NCI-H146 treated with DMSO at 0.1 percent for 48 hours (cell line): ENCODE data around the gene APOB.

Source experiments
- DNase-seq: peaks from one replicate; lab custom pipeline; 2025; ENCODE audit not compliant: unreplicated experiment; lab: John Stamatoyannopoulos, UW

Gene APOB

DNA sequence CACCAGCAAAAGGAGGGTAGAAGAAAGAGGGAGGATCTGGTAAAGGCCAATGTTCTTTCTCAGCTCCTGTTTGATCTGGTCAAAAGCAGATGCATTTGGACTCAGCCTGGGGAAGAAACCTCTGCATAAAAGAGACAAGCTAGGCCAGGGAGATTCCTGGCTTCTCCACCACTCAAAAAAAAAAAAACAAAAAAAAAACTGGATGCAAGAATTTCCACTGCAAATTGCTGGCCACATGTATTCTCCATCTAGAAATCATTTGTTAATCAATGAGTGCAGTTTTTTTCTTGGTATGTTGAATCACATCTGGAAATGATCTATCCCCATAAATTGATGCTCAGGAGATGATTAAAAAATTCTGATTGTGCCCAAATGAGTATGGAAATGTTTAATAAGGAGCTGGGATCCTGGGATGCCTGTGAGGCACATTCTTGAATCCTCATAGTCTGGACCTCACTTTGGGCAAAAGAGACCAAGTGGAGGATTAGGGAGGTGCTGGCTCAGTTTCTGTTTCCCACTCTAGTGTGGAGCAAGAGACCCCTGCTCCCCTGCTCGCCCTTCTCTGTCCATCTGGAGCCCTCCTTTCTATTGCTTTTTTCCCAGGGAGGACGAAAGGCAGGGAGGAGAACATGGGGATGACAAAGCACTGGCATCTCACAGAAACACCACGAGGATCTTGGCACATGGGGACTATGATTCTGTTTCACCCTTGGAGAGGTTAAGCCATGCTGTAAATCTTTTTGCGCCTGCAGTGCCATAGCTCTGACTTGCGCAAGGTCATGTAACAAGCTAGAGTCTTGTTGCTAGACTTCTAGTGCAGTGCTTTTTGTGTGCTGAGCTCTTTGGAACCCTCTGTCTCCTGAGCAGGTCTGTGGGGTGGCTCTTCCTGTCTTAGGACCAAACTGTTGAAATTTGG lies 57.6 kb downstream of the APOB start:
- DNase-seq: no peak

DNA sequence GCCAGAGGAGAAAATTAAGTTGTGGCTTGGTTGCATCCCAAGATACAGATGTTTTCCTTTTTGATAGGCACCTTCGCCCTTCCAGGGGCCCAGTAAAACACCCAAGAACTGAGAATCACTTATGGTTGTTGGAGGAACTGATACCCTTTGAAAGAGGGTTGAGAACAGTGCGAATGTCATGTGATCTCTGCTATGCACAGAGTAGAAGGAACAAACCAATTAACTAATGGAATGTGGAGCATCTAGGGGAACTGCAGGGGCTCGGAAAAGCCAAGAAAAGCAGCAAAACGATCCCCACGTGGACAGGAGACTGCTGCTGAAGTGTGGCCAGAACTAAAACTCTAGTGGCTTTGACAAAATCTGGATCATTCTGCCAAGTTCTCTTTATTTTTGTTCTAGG lies 58.8 kb downstream of the APOB start:
- DNase-seq: no peak

DNA sequence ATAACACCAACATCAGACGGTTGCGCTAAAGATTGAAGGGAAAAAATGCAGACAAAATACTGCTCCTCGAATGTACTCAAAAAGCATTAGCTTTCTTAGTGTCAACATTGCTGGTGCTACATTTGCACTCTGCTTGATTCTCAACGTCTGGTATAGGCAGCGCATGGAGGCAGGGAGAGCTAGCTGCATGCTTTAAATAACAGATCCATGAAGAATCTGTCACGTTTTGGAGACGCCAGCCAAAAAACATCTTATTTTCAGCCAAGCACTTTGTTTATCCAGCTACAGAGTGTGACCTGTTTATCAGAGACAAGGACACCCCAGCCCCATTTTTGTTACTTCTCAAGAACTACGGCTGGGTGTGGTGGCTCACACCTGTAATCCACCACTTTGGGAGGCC lies 59.5 kb downstream of the APOB start:
- no peak for DNase-seq

DNA sequence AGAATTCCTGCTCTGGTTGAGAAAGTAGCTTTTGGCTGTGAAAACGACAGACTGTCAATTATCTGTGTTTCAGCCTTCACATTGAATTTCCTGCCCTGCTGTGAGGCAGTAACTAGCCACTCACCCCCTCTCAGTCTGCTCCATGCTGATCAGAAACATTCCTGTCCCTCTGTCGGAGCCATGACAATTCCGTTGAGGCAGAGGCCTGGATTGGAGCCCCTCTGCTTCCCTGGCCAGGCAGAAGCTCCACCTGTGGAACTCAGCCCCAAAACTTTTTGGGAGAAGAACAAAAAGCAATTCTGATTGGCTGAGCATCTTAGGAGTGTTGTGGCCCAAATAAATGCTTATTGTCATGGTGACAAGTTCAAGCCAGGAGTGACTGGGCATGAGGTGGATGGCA lies 60.0 kb downstream of the APOB start:
- DNase-seq: no peak

DNA sequence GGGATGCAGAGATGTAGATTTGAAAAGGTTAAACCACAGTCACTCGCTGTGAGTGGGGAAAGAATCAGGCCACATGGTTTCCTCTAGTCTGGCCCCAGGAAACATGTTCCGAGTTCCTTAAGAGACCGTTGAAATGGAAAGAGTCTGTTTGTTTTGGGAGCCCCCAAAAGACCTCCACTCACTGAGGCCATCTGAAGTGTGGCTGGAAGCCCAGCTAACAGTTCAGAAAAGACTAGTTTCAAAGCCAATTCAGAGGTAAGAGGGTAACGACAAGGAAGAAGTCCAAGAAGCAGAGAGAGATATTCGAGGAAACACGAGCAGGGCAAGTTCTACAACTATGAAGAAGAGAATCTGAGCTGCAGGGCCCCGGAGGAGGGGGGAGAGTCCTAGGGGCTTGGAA lies 61.0 kb downstream of the APOB start:
- DNase-seq: no peak

DNA sequence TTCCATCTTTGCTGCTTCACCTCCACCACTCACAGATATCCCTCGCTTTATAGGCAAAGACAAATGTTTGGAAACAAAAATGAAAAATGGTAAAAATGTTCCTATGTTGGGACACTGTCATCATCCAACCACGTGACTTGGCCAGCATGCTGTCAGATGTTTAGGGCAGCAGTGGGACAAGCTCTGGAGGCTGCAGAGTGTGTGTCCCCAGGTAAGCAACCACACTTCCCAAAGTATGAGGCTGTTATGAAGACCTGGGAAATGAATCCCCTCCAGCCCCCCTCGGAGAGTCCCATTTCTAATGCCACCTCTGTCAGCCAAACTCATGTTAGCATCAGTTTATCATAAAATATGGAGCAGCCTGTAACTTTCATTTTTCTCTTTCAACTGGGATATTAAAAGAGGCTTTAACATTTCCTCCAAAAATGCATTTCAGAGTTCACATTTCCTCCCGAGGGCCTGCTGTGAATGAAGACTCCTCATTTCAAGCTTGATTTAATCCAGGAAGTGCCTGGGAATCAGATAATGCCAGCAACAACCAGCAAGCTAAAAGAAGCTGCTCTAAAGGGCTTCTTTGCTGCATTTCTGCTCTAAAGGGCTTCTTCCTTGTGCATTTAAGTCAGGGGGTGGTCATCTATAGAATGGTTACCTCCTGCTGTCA lies 66.2 kb downstream of the APOB start:
- no peak for DNase-seq

DNA sequence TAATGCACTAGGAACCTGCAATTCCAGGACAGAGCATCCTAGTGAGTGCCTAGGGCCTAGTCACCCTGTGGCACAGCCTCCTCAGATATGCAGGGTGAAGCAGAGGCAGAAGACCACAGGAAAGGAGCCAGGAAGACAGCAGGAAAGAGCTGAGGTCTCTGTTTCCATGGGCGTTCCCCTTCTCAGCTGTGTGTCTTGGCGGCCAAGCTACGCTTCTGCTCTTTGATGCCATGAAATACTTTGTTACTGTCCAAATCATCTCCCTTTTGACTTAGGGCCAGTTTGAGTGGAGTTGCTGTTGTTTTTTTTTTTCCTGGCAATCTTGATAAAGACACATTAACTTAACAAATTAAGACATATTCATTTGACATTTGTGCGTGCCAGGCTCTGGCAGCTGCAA lies 67.3 kb downstream of the APOB start:
- no peak for DNase-seq

DNA sequence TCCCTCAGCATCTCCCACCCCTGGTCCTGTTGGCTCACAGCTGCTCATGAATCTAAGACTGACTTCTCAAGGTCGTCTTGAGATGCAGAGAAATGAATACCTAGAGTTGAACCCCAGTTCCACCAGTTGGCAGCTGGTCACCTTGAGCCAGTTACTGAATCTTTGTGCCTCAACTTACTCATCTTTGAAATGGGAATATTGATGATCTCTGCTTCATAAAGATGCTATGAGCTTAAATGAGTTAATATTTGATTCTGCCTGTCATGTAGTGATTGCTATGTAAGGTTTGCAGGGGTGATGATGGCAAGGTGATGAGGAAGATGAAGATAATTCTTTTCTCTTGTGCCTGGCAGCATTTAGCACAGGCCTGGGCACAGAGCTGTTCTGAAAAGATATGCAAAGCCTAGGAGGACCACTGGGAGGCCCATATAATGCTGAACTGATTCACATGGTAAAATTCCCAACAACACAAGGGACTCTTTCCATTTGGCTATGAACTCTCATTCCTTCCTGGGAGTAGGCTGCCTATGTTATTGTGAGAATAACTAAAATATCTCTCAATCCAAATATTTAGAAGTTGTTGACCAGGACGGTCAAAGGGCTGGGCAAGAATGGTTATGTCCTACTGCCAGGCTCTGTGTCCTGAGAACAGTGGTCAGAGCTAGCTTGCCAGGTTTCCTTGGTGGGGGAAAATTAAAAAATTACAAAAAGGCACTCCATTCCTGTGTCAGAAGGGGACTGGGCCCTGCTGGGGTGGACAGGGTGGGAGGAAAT lies 70.9 kb downstream of the APOB start:
- DNase-seq: no peak

GRCh38 chr2:20972110-20972509 lies 71.8 kb downstream of the APOB start:
- no peak for DNase-seq

GRCh38 chr2:20970068-20970467 lies 73.8 kb downstream of the APOB start:
- DNase-seq: no peak

GRCh38 chr2:20966061-20966595 lies 77.7 kb downstream of the APOB start:
- DNase-seq: no peak

DNA sequence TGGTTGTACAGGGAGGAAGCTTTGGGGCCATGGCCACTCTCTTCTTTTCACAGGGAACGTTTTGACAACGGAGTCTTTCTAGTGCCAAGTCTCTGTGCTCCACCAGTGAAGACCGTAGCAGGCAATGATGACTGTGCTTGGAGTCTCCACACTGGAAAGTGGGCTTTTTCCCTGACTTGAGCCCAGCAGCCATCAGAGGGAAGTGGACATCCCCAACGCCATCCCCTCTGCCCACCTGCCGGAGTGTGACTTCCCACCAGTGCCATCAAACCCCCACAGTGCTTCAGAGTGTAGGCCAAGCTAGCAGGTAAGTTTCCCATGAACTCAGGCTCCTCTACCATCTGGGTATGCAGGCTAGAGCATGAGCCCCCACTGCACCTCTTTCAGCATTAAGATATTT lies 78.7 kb downstream of the APOB start:
- no peak for DNase-seq

DNA sequence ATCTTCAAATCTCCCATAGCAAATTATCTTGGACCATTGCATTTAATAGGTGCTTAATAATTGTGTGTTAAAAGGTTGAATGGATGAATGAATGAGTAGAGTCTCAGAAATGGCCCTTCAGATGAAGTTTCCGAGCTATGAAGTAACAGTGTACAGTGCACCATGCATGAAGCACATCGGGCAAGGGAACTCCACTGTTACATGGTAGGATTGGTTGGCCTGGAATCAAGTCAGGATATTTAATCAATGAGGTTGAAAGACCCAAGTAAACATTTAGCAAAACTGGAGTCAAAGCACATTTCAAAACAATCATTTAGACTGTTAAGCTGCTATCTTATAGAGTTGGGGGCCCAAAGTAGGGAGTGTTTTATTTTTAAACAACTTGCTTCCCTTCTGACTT lies 80.0 kb downstream of the APOB start:
- DNase-seq: no peak

DNA sequence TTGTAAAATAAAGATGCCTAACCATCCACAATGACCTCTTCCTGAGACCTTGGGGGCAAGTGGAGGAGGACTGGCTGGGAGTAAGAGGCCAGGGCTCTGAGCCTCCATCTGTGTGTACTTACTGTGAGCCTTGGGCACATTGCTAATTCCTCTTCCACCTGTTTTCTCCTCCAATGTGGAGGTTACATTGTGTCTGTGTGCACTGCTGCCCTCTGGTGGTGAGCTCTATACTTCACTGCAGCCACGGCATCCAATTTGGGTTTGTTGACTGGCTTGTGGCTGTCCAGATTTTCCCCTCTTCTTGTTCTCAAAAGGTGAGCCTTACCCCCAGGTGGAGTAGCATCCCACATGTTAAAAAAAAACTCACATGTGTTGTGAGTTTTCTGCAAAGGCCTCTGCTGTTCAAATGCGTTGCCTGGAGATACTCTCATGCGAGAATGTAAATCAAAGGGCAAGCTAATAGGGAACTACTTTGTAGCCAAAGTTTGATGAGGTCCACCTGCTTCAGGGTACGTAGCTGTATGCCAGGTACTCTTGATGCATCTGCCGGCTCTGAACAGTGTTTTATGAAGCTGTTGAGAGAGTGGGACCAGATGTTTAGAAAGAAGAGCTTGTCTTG lies 80.8 kb downstream of the APOB start:
- peak; percentile 16 for DNase-seq

DNA sequence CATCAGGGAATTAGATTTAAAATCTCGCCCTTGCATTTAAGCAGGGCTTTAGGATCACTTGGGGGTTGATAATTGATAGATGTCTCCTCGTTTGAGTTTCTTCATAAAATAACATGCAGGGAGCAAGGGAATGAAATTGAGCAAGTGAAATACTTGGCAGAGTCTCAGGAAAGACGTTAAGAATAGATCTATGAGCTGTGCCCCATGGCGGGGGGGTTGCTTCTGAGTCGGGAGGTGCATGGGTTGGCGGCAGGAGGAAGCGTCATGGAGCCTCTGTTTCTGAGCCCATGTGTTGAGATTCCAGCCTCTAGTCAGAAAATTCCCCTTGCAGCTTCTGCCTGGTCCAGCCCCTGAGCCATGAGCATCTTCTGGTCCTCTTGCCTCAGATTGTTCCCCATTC lies 82.0 kb downstream of the APOB start:
- DNase-seq: no peak

DNA sequence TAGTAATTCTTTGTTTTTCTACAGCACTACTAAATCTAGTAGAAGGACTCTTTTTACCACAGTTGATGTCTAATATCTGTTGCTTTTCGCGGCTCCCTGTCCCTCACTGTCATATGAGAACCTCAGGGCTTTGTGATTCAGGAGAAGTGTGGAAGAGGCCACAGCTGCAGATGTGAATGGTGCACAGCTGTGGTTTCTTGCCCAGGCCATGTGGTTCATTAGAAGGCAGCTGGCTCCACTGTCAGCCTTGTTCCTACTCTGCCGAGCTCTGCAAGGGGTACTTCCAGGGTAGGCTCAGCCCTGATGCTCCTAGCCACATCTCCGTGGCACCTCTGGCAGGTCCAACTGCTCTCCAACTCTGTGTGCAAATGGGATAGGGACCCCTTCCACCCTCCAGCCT lies 83.9 kb downstream of the APOB start:
- DNase-seq: no peak

- DNase-seq: no peak
These were observed 84.6 kb downstream of the APOB start for GRCh38 chr2:20959252-20959651.

- DNase-seq: no peak
These were observed 85.9 kb downstream of the APOB start for GRCh38 chr2:20957788-20958525.

- DNase-seq: no peak
These were observed 88.4 kb downstream of the APOB start for GRCh38 chr2:20955277-20956026.
